HG03159 (cell line): Measurements from ENCODE around the gene PANK2.
A peak's percentile ranks its signal among the peaks of the same experiment; 100 is the strongest.
"Not testable (repeated sequence)": the region's sequence is repeated elsewhere in the genome, so short reads cannot be mapped to it uniquely, and the experiment has no call there.

Experiments
- ATAC-seq: cut with Tn5 transposase; IDR thresholded peaks from one replicate; pipeline ENCODE4 v1.9.1; 2021; ENCODE audit warnings: mild to moderate bottlenecking, moderate library complexity; ENCODE audit not compliant: unreplicated experiment

PANK2 gene

DNA sequence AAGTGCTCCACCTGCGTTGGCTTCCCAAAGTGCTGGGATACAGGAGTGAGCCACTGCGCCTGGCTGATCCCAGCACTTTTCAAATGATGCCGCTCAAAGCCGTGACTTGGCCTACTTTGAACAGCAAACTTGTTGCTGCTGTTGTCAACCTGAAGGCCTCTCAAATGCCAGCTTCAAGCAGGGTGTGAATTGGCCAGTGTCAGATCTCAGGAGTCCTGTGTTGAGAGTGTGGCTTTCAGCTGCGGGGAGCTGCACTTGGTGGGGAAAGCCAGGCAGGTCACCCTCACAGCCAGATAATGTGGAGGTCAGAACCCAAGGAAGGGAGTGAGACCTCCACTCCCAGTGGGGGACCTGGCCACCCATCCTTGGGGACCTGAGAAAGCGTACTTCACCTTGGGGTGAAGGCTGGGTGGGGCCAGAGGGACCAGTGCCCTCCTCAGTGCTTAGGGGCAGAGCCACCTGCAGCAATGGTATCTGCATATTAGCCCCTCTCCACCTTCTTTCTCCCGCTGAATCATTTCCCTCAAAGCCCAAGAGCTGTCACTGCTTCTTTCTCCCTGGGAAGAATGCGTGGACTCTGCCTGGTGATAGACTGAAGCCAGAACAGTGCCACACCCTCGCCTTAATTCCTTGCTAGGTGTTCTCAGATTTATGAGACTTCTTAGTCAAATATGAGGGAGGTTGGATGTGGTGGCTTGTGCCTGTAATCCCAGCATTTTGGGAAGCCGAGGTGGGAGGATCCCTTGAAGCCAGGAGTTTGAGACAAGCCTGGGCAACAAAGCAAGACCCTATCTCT lies 19.1 kb upstream of the PANK2 start:
- ATAC-seq: no peak

DNA sequence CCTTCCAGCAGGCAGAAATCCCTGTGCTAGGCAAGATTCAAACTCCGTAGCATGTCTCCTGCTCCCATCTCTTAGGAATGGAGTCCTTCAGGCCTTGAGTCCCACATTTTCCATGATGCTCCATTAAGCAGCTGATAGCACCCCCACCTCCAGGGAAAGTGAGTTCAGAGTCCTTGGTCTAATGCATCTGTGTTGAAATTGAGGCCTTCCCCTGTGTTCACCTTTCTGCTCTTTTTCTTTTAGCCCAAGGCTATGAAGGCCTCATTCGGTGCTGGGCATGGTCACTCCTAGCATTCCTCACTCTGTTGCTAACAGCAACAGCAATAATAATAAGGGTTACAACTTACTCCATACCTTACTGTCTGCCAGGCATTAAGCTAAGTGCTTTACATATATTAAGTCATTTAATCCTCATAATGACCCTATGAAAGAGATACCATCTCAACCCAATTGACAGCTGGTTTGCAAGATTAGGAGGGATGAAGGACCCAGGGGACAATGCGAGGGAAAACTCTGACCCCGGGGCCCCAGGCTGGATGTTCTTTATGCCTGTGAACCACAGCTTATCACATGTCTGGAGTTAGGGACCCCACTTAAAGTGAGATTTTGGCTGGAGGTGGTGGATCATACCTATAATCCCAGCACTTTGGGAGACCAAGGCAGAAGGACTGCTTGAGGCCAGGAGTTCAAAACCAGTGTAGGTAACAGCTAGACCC lies 17.5 kb upstream of the PANK2 start:
- ATAC-seq: no peak

DNA sequence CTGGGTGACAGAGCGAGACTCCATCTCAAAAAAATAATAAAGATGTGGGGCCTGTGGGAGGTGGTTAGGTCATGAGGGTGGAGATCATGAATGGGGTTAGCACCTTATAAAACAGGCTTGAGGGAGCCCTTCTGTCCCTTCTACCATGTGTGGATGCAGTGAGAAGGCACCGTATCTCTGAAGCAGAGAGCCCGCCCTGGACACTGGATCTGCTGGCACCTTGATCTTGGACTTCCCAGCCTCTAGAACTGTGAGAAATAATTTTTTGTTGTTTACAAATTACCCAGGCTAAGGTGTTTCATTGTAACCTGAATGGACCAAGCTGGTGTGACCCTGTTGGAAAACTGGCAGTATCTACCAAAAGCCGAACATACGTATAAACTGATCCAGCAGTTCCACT lies 15.7 kb upstream of the PANK2 start:
- ATAC-seq: no peak

DNA sequence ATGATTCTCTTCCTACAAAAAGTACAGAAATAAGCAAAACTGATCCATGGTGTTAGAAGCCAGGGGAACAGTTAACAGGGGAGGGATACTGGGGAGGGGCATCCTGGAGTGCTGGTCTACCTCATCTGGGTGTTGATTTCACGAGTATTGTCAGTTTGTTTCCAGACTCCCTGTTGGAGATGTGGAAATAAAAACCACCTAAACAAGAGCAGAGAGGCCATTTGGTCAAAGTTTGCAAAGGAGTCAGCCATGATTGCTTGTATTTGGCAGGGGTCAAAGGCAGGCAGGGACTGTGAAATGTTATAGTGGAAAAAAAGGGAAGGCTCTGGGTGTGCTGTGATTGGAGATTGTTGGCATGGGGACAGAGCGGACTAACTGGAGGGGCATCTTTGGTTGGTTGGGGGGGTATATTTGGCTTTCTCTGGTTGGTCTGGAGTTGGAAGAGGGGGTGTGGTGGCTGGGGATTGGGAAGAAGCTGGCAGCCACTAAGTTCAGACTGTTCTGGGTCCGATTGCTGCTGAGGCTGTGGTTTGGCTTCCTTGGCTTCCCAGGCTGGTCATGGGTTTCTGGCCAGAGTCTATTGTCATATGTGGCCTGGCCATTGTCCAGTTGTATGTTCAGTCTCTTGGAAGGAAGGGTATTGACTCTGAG lies 14.9 kb upstream of the PANK2 start:
- no peak for ATAC-seq

DNA sequence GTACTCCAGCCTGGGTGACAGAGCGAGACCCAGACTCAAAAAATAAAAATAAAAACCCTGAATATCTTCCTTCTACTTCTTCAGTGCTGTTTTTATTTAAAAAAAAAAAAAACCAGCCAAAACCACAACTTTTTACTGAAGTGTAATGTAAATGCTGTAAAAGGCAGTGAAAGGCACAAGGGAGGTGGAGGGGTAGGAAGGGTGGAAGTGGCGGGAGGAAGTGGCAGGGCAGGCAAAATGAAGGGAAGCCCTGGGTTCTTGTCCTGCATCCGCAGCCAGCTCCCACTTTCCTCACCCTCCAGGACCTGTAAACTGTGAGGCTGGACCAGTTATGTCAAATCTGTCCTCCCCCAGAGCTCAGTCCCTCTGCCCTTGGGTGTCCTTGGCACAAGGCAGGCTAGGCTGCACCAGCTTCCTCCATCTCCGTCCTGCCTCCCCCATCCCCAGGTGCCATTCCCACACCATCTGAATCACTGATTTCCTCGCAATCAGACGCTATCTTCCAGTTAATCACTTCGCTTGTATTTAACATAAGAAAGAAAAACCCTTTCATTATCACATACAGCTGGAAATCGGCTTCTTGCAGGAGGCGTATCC lies 13.7 kb upstream of the PANK2 start:
- ATAC-seq: no peak

DNA sequence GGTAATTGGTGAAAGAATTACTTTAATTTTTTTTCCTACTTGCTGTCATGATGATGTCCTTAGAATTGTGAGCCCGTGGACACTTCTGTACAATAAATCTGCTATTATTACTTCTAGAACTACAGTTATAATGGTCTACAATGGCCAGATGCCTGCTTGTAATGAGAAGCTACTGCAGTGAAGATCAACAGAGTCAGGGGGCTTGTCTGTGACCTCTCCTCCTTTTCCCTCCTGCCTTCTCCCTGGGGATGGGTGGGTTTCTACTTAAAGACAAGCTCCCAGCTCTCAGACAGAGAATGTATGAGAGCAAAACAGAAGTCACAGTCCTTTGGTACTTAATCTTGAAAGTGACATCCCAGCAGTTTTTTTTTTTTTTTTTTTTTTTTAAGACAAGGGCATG lies 13.2 kb upstream of the PANK2 start:
- no peak for ATAC-seq

DNA sequence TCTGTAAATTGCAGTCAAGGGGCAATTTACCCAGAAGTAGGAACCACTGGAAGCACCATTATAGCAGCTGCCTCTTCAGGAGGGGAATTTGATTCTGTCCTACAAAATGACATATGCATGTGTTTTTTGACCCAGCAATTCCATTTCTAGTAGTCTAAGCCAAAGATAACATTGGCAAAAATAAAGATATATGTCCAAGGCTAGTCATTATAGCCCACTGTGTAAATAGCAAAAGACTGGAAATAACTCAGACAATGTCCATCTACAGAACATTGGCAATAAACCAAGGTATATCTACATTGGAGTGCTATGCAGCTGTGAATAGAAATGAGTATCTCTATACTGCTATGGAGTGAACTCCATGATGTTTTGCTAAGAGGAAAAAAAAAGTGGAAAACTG lies 12.5 kb upstream of the PANK2 start:
- ATAC-seq: no peak

DNA sequence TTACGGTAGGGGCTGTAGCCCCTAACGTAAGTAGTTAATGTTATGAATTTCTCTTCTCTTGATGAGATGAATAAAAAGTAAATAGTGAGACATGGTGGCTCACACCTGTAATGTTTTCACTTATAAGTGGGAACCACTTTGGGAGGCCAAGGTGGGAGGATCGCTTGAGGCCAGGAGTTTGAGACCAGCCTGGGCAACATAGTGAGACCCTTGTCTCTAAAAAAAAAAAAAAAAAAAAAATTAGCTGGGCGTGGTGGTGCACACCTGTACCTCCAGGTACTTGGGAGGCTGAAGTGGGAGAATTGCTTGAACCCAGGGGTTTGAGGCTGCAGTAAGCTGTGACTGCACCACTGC lies 10.3 kb upstream of the PANK2 start:
- ATAC-seq: not testable (repeated sequence)

DNA sequence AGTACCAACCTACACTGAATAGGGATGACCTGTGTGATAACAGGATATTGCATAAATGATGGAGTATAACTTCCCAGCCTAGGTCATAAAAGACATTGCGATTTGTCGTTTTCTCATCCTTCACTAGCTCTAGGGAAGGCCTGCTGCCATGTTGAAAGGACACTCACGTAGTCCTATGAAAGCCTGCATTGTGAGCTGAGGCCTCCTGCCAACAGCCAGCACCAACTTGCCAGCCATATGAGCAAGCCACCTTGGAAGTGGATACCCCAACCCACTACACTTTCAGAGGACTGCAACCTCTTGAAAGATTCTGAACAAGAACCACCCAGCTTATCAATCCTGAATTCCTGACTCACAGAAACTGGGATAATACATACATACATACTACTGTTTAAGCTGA lies 3.5 kb upstream of the PANK2 start:
- no peak for ATAC-seq

DNA sequence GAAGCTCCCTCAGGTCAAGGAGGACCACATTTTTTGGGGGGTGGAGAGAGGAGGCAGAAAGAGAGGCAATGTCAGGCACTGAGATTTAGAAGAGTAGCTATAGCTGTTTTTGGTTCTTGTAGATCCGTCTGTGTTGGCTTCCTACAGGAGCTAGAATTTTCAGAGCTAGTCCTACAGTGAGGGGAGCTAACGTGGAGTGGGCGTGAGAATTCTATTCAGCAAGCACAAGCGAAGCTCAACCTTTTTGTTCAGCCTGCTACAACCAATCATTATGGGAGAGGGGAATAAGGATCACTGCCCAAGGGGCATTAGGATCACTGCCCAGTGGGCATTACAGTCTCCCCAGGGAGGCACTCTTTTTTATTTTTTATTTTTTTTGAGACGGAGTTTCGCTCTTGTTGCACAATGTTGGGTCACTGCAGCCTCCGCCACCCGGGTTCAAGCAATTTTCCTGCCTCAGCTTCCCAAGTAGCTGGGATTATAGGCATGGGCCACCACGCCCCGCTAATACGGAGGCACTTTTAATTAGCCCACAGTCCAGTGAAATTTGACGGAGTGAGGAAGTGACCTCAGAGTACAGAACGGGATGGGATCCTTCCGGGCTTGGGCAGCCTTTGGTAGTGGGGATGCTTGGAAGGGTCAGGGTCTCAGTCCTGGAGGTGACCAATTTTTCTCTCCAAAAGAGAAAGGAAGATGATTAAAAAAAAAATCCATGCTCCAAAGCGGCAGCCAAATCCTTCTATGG lies 1.1 kb upstream of the PANK2 start:
- no peak for ATAC-seq

DNA sequence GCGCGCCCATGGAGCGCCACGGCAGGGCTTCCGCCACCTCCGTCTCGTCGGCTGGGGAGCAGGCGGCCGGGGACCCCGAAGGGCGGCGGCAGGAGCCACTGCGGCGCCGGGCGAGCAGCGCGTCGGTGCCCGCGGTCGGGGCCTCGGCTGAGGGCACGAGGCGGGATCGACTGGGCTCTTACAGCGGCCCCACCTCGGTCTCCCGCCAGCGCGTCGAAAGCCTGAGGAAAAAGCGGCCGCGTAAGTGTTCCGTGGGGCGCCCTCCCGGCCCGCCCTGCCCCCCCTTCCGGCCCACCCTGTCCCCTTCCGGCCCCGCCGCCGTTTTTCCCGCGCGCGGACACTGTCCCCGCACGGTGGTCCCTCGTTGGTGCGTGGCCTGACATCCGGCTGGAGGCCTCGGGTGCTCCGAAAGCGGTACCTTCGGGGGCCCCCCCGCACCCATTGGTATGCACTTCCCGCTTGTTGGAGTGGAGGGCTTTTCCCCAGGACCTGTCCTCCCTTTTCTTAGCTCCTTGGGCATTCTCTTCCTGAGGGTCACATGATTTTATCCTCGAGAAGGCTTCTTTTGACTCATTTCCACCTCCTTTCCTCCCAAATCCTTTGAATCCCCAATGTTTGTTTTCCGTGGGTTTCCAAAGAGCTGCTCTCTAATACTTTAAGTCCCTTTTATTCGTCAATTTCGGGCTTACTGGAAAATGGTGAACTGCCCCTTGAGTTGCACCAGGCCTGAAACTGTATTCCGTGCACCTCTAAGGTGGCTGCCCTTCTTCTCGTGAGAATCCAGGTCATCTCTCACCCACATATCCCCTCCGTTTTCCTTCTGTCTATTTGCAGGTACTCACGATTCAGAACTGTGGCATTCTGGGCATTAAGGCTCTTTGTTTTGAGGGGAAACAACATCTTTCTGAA lies 556 bp downstream of the PANK2 start:
- peak; percentile 20 for ATAC-seq

DNA sequence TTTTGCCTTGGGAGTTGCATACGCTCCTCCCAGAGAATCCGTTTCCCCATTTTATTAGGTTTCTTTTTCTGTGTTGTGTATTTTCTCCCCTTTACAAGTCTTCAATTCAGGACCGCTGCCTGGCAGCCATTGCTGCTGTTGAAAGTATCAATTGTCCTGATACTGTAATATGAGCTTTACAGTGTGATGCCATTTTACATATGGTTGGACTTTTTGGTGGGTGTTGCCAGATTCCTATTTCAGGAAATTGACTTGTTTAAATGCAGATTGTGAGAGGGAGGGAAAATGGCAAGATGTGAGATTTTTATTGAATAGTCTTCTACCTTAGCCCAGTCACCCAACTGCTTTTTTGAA lies 1.2 kb downstream of the PANK2 start:
- no peak for ATAC-seq

DNA sequence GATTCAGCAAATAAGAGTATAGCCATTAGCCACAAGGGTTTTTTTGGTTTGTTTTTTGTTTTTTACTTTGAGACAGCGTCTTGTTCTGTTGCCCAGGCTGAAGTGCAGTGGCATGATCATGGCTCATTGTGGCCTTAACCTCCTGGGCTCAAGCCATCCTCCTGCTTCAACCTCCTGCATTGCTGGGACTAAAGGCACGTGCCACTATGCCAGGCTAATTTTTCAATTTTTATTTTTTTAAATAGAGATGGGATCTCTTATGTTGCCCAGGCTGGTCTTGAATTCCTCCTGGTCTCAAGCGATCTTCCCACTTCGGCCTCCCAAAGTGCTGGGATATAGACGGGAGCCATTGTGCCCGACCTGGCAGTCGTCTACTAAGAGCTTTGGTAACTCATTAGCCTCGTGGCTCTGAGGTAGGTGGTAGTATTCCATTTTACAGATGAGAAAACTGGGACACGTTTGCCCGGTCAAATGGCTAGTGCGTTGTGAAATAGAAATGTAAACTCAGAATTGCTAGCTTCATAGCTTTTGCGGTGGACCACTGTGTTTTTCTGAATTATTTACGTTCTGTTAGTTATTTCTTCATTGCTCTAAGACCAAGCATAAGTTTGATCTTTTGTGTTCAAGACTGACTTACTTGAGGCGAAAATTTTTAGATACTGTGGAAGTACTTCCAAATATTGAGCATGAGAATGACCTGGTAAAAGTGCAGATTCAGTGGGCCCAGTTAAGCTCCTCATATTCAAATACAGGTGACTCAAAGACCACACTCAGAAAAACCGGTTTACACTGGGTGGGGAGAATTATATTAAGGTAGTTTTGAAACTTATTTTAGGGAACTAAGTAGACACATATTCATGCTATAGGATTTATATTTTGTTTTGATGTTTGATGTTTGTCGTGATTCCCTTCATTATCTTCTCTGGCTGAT lies 2.1 kb downstream of the PANK2 start:
- ATAC-seq: no peak

DNA sequence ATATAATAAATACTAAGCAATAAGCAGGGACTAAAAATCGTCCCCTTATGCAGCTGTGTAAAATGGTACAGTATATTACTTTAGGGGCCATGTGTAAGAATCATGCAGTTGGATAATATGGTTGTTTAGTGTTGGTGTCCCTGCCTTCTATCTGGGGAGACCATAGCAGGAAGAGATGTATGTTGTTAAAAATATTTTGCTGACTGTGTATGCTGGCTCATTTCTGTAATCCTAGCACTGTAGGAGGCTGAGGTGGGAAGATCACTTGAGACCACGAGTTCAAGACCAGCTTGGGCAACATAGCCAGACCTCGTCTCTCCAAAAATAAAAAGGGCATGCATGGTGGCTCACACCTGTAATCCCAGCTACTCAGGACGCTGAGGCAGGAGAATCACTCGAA lies 5.6 kb downstream of the PANK2 start:
- ATAC-seq: no peak

DNA sequence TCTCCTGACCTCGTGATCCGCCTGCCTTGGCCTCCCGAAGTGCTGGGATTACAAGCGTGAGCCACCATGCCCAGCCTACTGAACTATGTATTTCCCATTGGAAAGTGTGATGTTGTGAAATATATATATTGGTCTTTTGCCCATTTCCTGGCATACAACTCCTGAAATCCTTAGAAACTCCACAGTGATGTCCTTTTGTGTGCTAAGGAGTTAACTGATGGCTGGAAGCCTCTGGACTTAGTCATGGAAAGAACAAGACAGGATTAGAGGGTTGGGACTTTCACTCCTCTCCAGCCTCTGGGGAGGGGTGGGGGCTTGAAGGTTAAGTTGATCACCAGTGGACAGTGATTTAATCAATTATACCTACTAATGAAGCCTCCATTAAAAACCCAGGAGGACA lies 7.1 kb downstream of the PANK2 start:
- ATAC-seq: no peak

DNA sequence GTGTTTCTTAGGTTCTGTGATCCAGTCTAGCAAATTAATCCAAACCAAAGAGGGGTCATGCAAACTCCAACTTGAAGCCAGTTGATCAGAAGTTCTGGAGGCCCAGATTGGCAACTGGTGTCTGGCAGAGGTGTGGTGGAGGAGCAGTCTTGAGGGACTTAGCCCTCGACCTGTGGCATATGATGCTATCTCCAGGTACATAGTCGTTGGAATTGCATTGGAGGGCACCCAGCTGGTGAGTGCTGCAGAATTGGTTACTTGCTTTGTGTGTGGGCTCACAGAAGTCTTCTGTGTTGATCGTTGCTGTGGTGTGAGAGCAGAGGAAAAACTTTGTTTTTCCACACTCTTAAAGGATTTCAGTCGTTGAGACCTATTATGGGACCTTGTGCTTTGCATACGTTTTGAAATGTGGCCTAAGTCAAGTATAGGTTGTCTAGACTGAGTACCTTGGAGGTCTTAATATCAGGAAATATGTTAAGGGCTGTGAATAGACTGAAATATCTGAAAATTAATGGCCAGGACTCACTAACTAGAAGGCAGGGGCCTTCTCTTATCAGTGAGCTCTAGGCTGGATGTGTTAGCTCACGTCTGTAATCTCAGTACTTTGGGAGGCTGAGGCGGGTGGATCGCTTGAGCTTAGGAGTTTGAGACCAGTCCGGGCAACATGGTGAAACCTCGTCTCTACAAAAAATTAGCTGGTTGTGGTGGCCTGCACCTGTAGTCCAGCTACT lies 7.8 kb downstream of the PANK2 start:
- no peak for ATAC-seq

DNA sequence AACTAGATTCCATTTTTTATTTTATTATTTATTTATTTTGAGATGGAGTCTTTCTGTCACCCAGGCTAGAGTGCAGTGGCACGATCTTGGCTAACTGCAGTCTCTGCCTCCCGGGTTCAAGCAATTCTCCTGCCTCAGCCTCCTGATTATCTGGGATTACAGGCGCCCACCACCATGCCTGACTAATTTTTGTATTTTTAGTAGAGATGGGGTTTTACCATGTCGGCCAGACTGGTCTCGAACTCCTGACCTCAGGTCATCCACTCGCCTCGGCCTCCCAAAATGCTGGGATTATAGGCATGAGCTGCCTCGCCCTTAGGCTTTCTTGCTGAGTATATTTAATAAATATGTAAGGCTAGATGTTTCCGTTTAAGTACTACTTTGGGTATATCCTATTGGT lies 9.0 kb downstream of the PANK2 start:
- not testable (repeated sequence) for ATAC-seq

DNA sequence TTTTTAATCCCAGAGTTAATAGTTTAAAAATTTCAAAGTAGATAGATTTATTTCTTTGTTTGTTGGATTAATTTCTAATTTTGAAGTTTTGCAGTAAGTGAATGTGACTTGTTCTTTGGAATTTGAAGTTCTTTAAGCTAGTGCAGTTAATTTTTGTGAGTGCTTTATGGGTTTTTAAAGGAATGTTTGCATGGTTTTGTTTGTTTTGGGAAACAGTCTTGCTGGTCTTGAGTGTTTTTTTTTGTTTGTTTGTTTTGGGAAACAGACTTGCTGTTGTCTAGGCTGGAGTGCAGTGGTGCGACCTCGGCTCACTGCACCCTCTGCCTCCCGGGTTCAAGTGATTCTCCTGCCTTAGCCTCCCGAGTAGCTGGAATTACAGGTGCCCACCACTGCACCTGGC lies 9.5 kb downstream of the PANK2 start:
- ATAC-seq: no peak
